ENCODE data around the gene AGAP1.

The AGAP1 gene

GRCh38 chr2:235493775-235494715, at the start of gene AGAP1:
AGAP1 (plus strand) TSS chr2:235494043.
- peak; percentile 95 for DNase-seq

GRCh38 chr2:235444101-235444597, 49.7 kb upstream of the AGAP1 start:
- peak; percentile 97 for DNase-seq

- DNase-seq, result peak; percentile 65
These were observed 48.7 kb upstream of the AGAP1 start for GRCh38 chr2:235445116-235445515.

- no peak for DNase-seq
These were observed 47.8 kb upstream of the AGAP1 start for GRCh38 chr2:235446082-235446481.

GRCh38 chr2:235447210-235447609, 46.6 kb upstream of the AGAP1 start:
- DNase-seq, result no peak

GRCh38 chr2:235449568-235449967, 44.3 kb upstream of the AGAP1 start:
- DNase-seq, result peak; percentile 79

- DNase-seq, result no peak
These were observed 40.2 kb upstream of the AGAP1 start for GRCh38 chr2:235453605-235454151.

GRCh38 chr2:235458839-235459273, 35.0 kb upstream of the AGAP1 start:
- DNase-seq, result peak; percentile 46

- DNase-seq, result no peak
These were observed 33.2 kb upstream of the AGAP1 start for GRCh38 chr2:235460548-235461047.

GRCh38 chr2:235461763-235462414, 32.0 kb upstream of the AGAP1 start:
- no peak for DNase-seq

- no peak for DNase-seq
These were observed 31.4 kb upstream of the AGAP1 start for GRCh38 chr2:235462415-235462790.

GRCh38 chr2:235463893-235464292, 29.9 kb upstream of the AGAP1 start:
- DNase-seq, result no peak

GRCh38 chr2:235467588-235467987, 26.3 kb upstream of the AGAP1 start:
- no peak for DNase-seq

GRCh38 chr2:235468978-235469655, 24.7 kb upstream of the AGAP1 start:
- peak; percentile 94 for DNase-seq

GRCh38 chr2:235471186-235471747, 22.6 kb upstream of the AGAP1 start:
- no peak for DNase-seq

- DNase-seq, result peak; percentile 39
These were observed 21.4 kb upstream of the AGAP1 start for GRCh38 chr2:235472443-235472842.

GRCh38 chr2:235478609-235479008, 15.2 kb upstream of the AGAP1 start:
- DNase-seq, result peak; percentile 38

GRCh38 chr2:235479604-235480003, 14.2 kb upstream of the AGAP1 start:
- DNase-seq, result no peak

- no peak for DNase-seq
These were observed 13.2 kb upstream of the AGAP1 start for GRCh38 chr2:235480614-235481013.

- no peak for DNase-seq
These were observed 10.5 kb upstream of the AGAP1 start for GRCh38 chr2:235483313-235483712.

- DNase-seq, result no peak
These were observed 8.5 kb upstream of the AGAP1 start for GRCh38 chr2:235485362-235485761.

- DNase-seq, result no peak
These were observed 7.1 kb upstream of the AGAP1 start for GRCh38 chr2:235486729-235487128.

Measured in DMS53 (cell line).